ENCODE results near the gene CCDC116.

DNA sequence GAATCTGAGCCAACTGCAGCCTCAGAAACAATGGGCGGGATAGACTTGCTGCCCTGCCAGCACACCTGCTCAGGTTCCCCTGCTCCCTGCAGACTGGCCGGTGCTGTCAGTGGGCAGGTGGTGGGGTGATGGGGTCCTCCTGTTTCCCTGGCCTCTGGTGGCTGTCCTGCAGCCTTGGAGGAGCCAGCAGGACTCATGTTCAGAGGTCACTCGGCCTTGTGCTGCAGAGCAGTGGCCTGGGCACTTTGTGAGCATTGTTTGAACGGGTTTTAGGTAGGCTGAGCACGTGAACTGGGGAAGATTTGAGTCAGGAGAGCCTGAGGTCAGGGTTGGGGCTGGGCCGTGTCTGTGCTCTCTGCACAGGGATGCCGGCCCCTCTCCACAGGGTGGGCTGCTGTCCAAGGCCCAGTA lies 50.8 kb downstream of the CCDC116 start:
- TF ChIP-seq FOXK2 (IDR thresholded peaks at IDR 0.05) (no peak), TARDBP (IDR thresholded peaks at IDR 0.05) (no peak), SP1 (IDR thresholded peaks at IDR 0.05) (no peak), NFRKB (IDR thresholded peaks at IDR 0.05) (no peak), SUZ12 (IDR thresholded peaks at IDR 0.05) (no peak), FOXM1 (IDR thresholded peaks at IDR 0.05; ENCODE audit: borderline replicate concordance) (no peak), ARNT (IDR thresholded peaks at IDR 0.05) (no peak), ZNF384 (IDR thresholded peaks at IDR 0.05) (no peak), BHLHE40 (IDR thresholded peaks at IDR 0.05; ENCODE audit: borderline replicate concordance) (no peak), CTBP1 (IDR thresholded peaks at IDR 0.05; ENCODE audit: borderline replicate concordance) (no peak), FOXA1 (IDR thresholded peaks at IDR 0.05) (no peak), HDGF (IDR thresholded peaks at IDR 0.05; ENCODE audit: borderline replicate concordance) (no peak), ELF4 (IDR thresholded peaks at IDR 0.05) (no peak)
